ENCODE data around the gene FAM89B.

Gene FAM89B

DNA sequence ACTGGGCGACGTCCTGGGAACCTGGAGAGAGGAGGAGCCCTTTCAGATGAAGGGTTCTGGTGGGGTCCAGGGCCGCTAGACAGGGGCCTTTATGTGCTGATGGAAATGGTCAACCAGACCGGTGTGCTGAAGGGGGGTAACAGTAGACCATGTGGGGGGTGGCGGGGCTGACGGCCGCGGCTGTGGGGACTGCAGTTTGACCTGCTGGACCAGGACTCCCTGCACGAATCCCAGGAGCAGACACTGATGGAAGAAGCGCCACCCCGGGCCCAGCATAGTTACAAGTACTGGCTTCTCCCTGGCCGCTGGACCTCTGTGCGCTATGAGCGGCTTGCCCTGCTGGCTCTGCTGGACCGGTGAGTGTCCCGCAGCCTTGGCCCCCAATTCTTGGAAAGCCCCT is 49.7 kb downstream of the FAM89B start:
- no peak for DNase-seq (ENCODE audit: low read depth)
- H3K4me3 ChIP-seq (ENCODE audit: low read depth, low read length), result no peak overlapping the region
- no peak for TF ChIP-seq MYC (IDR thresholded peaks at IDR 0.05; ENCODE audit: low read depth, low read length)
- TF ChIP-seq, protein P1, sequence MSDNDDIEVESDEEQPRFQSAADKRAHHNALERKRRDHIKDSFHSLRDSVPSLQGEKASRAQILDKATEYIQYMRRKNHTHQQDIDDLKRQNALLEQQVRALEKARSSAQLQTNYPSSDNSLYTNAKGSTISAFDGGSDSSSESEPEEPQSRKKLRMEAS (IDR thresholded peaks at IDR 0.05; ENCODE audit: low read depth, low read length), result no peak

DNA sequence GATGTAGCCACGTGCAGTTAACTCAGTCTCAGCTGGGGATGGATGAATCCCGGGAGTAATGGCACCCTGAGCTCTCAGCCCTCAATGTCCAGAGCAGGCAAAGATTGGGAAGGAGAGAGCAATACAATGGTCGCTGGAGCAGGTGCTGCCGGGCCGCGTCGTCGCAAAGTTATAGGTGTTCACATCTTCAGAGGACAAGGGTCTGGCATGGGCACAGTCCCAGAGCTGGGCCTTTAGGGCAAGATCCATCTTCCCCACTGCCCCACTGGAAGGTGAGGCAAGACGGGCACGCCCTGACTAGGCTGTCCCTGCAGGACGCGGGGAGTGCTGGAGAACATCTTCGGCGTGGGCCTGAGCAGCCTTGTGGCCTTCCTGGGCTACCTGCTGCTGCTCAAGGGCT is 50.8 kb downstream of the FAM89B start:
- H3K4me3 ChIP-seq (ENCODE audit: low read depth, low read length), result no peak overlapping the region
- no peak for DNase-seq (ENCODE audit: low read depth)
- TF ChIP-seq, protein P1 (IDR thresholded peaks at IDR 0.05; ENCODE audit: low read depth, low read length), result no peak
- no peak for TF ChIP-seq POLR2A (IDR thresholded peaks at IDR 0.05; ENCODE audit: extremely low read depth, insufficient read length)
- no peak for TF ChIP-seq MYC (IDR thresholded peaks at IDR 0.05; ENCODE audit: low read depth, low read length)
- TF ChIP-seq, protein P2, sequence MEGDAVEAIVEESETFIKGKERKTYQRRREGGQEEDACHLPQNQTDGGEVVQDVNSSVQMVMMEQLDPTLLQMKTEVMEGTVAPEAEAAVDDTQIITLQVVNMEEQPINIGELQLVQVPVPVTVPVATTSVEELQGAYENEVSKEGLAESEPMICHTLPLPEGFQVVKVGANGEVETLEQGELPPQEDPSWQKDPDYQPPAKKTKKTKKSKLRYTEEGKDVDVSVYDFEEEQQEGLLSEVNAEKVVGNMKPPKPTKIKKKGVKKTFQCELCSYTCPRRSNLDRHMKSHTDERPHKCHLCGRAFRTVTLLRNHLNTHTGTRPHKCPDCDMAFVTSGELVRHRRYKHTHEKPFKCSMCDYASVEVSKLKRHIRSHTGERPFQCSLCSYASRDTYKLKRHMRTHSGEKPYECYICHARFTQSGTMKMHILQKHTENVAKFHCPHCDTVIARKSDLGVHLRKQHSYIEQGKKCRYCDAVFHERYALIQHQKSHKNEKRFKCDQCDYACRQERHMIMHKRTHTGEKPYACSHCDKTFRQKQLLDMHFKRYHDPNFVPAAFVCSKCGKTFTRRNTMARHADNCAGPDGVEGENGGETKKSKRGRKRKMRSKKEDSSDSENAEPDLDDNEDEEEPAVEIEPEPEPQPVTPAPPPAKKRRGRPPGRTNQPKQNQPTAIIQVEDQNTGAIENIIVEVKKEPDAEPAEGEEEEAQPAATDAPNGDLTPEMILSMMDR (IDR thresholded peaks at IDR 0.05; ENCODE audit: low read depth, low read length), result no peak

Data from NB4 (cell line).